Brain microvascular endothelial cell (primary cell): ENCODE data around the gene CLMP.
"Not testable (repeated sequence)": the region's sequence is repeated elsewhere in the genome, so short reads cannot be mapped to it uniquely, and the experiment has no call there.

Source experiments
- DNase-seq: peaks from one replicate; pipeline ENCODE4 v3.0.0-alpha.2; 2020
- H3K27ac ChIP-seq: fragments of 250-450 bp; sonication (Bioruptor Pico); 2 replicates; pipeline ENCODE4 v1.5.1; 2020; ENCODE audit warnings: mild to moderate bottlenecking, moderate library complexity
- H3K27me3 ChIP-seq: fragments of 250-450 bp; sonication (Bioruptor Pico); replicated peaks from 2 replicates; pipeline ENCODE4 v1.5.1; 2020; ENCODE audit warnings: mild to moderate bottlenecking
- H3K36me3 ChIP-seq: fragments of 250-450 bp; sonication (Bioruptor Pico); replicated peaks from 2 replicates; pipeline ENCODE4 v1.5.1; 2020; ENCODE audit warnings: mild to moderate bottlenecking
- H3K4me3 ChIP-seq: 2 replicates; pipeline ENCODE4 v1.5.1; 2011; ENCODE audit warnings: low read depth, mild to moderate bottlenecking, control low read depth, low read length, moderate library complexity
- CTCF ChIP-seq: IDR thresholded peaks from 2 replicates; pipeline ENCODE4 v1.5.1; 2011; ENCODE audit warnings: low read depth, mild to moderate bottlenecking, moderate library complexity, low read length, control low read depth, inconsistent platforms; ENCODE audit errors: missing control alignments
- in situ Hi-C: cut with HindIII; loops from 2 replicates; pipeline ENCODE4 v1.10.0; 2017; ENCODE audit warnings: low sequenced_read_pairs, low pct_ligation_motif_present

The CLMP gene

GRCh38 chr11:123100379-123101085 lies 94.5 kb downstream of the CLMP start:
- in situ Hi-C loops = loop anchor here (25.0 kb wide), 1 partner anchor 137 kb away; no protein-coding TSS in a partner anchor
- Histone ChIP-seq H3K36me3 (no peaks in the 10 kb centered on the region), H3K27ac (no peak overlapping the region), H3K27me3 (no peaks in the 10 kb centered on the region), H3K4me3 (no peak overlapping the region)
- DNase-seq = no peak
- TF ChIP-seq CTCF = no peak

GRCh38 chr11:123098990-123099389 lies 96.1 kb downstream of the CLMP start:
- no peak for TF ChIP-seq CTCF
- DNase-seq = no peak
- in situ Hi-C loops = no loop called here
- Histone ChIP-seq H3K27ac (no peak overlapping the region), H3K4me3 (no peak overlapping the region), H3K36me3 (no peaks in the 10 kb centered on the region), H3K27me3 (no peaks in the 10 kb centered on the region)

- Histone ChIP-seq H3K27ac (no peak overlapping the region), H3K4me3 (no peak overlapping the region), H3K36me3 (no peaks in the 10 kb centered on the region), H3K27me3 (no peaks in the 10 kb centered on the region)
- no peak for DNase-seq
- in situ Hi-C loops = no loop called here
- no peak for TF ChIP-seq CTCF
Observed at GRCh38 chr11:123093739-123094138, 101.3 kb downstream of the CLMP start.

- H3K27ac ChIP-seq = no peak overlapping the region
- no peaks in the 10 kb centered on the region for H3K27me3 ChIP-seq
- no peak overlapping the region for H3K4me3 ChIP-seq
- TF ChIP-seq CTCF = no peak
- in situ Hi-C loops = no loop called here
- H3K36me3 ChIP-seq = no peaks in the 10 kb centered on the region
- DNase-seq = no peak
Observed at GRCh38 chr11:123091506-123091905, 103.5 kb downstream of the CLMP start.

GRCh38 chr11:123090168-123090567 lies 104.9 kb downstream of the CLMP start:
- in situ Hi-C loops, DNase-seq, H3K36me3 ChIP-seq, H3K27me3 ChIP-seq, H3K27ac ChIP-seq, H3K4me3 ChIP-seq: not testable (repeated sequence)

- H3K4me3 ChIP-seq, H3K27me3 ChIP-seq, DNase-seq, in situ Hi-C loops, H3K36me3 ChIP-seq, H3K27ac ChIP-seq: not testable (repeated sequence)
Observed at GRCh38 chr11:123088896-123089295, 106.2 kb downstream of the CLMP start.

GRCh38 chr11:123087657-123088056 lies 107.4 kb downstream of the CLMP start:
- H3K27ac ChIP-seq, H3K4me3 ChIP-seq, in situ Hi-C loops, DNase-seq, H3K27me3 ChIP-seq, H3K36me3 ChIP-seq: not testable (repeated sequence)
